Inflammatory macrophage (primary cell): ENCODE measurements around the gene EZH2.

Experiments
- DNase-seq, 2 donors: peaks; one replicate each; pipeline ENCODE4 v3.0.0-alpha.2; 2020 to 2022

EZH2 gene

GRCh38 chr7:148761499-148762278, 122.4 kb downstream of the EZH2 start:
- no peak for DNase-seq
